ENCODE results near the gene ILDR2.

GRCh38 chr1:166903232-166903631 is 72.1 kb downstream of the ILDR2 start:
- TF ChIP-seq CTCF (IDR thresholded peaks at IDR 0.05; ENCODE audit: low read length) (no peak), EZH2 (IDR thresholded peaks at IDR 0.05; ENCODE audit: borderline replicate concordance, low read length) (no peak)
